Measurements from ENCODE around the gene ATP6V0C. TPM values are rescaled to one million over a fixed set of nuclear protein-coding genes. Genes with fewer than 3 reads are reported as not detected.

Gene ATP6V0C
- total and polyA plus RNA-seq, 2 of the 13 experiments (the other 11 are each of a cell fraction or from before 2014, with no cell fraction given), result 10.4 to 20.1 TPM

DNA sequence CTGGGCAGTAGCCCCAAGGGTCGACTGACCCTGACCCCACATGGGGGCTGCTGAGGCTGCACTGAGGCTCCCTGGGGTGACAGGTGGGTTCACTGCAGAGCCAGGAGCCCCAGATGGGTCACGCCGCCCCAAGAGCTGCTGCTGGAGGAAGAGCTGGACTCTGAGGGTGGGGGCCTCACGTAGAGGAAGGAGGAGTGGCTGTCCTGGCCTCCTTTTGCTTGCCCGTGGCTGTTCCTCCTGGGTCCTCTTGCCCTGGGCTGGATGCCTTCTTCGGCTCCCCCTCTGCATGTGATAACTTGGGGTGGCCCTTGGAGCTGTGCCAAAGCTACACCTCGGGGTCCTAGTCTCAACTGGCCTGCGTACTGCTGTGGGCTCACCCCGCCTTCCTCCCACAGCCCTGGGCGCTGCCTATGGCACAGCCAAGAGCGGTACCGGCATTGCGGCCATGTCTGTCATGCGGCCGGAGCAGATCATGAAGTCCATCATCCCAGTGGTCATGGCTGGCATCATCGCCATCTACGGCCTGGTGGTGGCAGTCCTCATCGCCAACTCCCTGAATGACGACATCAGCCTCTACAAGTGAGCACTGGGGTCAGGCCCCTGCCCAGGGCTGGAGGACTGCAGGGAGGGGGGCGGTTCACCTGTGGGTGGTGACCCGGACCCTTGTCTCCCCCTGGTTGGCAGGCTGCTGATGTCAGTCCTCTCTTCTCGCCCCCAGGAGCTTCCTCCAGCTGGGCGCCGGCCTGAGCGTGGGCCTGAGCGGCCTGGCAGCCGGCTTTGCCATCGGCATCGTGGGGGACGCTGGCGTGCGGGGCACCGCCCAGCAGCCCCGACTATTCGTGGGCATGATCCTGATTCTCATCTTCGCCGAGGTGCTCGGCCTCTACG, 5.3 kb downstream of the ATP6V0C start (continued):
- TF ChIP-seq ZNF407 (CRISPR knock-in tag; IDR thresholded peaks at IDR 0.05; ENCODE audit: not compliant biosample characterization), result no peak
- TF ChIP-seq ZNF687 (CRISPR knock-in tag; IDR thresholded peaks at IDR 0.05), result peak; percentile 45; the same call in 1 of the 2 replicates
- no peak for TF ChIP-seq KMT2A (CRISPR knock-in tag; IDR thresholded peaks at IDR 0.05)
- peak; percentile 62 for TF ChIP-seq RBFOX2 (IDR thresholded peaks at IDR 0.05; ENCODE audit: low read depth, low read length)
- peak; percentile 22 for TF ChIP-seq PRPF4 (IDR thresholded peaks at IDR 0.05; ENCODE audit: low read depth, low read length, poor library complexity, severe bottlenecking)
- TF ChIP-seq ZNF468 (CRISPR knock-in tag; IDR thresholded peaks at IDR 0.05), result no peak
- 0 out of 2 replicates have a peak, but pooled peaks have one; percentile 21 for TF ChIP-seq GABPB1 (CRISPR knock-in tag; IDR thresholded peaks at IDR 0.05)
- TF ChIP-seq ATAD3A (CRISPR knock-in tag; IDR thresholded peaks at IDR 0.05), result no peak
- TF ChIP-seq ZNF281 (CRISPR knock-in tag; IDR thresholded peaks at IDR 0.05; ENCODE audit: borderline replicate concordance), result no peak
